ENCODE data around the gene STOM.

Gene STOM

GRCh38 chr9:121340676-121341392, 29.2 kb downstream of the STOM start:
- Histone ChIP-seq H2AFZ (ENCODE audit: low read depth, low read length) (no peak overlapping the region), H3K9me3 (ENCODE audit: insufficient read depth, low read length) (no peaks in the 10 kb centered on the region), H4K20me1 (ENCODE audit: insufficient read depth, low read length) (no peaks in the 10 kb centered on the region), H3K27me3 (ENCODE audit: low read depth, low read length) (no peaks in the 10 kb centered on the region), H3K9ac (ENCODE audit: low read length) (no peak overlapping the region), H3K4me2 (ENCODE audit: low read length) (no peak overlapping the region), H3K4me3 (ENCODE audit: low read length) (no peak overlapping the region), H3K27ac (ENCODE audit: low read length) (no peak overlapping the region), H3K79me2 (ENCODE audit: low read length) (no peaks in the 10 kb centered on the region), H3K36me3 (replicated peaks; ENCODE audit: low read depth, low read length) (no peaks in the 10 kb centered on the region), H3K4me1 (ENCODE audit: low read length) (peaks cover 6% of the 10 kb centered on the region)
- TF ChIP-seq CTCF (IDR thresholded peaks at IDR 0.05; ENCODE audit: low read depth, low read length) (no peak), EZH2phosphoT487 (IDR thresholded peaks at IDR 0.05; ENCODE audit: low read depth) (no peak)

GRCh38 chr9:121339437-121339836, 30.6 kb downstream of the STOM start:
- no peak overlapping the region for H3K9ac ChIP-seq (ENCODE audit: low read length)
- H2AFZ ChIP-seq (ENCODE audit: low read depth, low read length), result no peak overlapping the region
- no peak overlapping the region for H3K4me3 ChIP-seq (ENCODE audit: low read length)
- no peaks in the 10 kb centered on the region for H3K9me3 ChIP-seq (ENCODE audit: insufficient read depth, low read length)
- no peak for TF ChIP-seq EZH2phosphoT487 (IDR thresholded peaks at IDR 0.05; ENCODE audit: low read depth)
- no peak for TF ChIP-seq CTCF (IDR thresholded peaks at IDR 0.05; ENCODE audit: low read depth, low read length)
- H3K79me2 ChIP-seq (ENCODE audit: low read length), result no peaks in the 10 kb centered on the region
- H3K4me2 ChIP-seq (ENCODE audit: low read length), result no peak overlapping the region
- no peaks in the 10 kb centered on the region for H3K27me3 ChIP-seq (ENCODE audit: low read depth, low read length)
- H3K4me1 ChIP-seq (ENCODE audit: low read length), result no peaks in the 10 kb centered on the region
- H4K20me1 ChIP-seq (ENCODE audit: insufficient read depth, low read length), result no peaks in the 10 kb centered on the region
- H3K36me3 ChIP-seq (replicated peaks; ENCODE audit: low read depth, low read length), result no peaks in the 10 kb centered on the region
- no peak overlapping the region for H3K27ac ChIP-seq (ENCODE audit: low read length)

DNA sequence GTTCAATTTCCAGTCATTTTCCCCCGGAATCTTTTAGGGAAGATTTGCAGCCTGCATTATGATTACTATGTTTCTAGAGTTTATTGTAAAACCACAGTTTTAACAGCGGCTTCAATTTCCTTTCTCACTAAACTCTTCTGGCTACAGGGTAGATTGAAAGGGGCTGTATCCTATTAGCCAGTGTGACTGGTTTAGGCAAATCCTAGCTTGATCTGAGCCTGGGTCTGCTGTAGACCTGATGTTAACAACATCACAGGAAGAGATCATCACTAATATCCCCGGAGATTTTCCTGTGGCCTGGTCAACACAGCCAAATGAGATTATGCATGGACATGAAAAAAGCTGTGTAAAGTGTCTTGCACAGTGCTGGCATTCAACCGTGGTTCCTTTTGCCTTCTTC, 33.4 kb downstream of the STOM start:
- no peak overlapping the region for H2AFZ ChIP-seq (ENCODE audit: low read depth, low read length)
- H3K27me3 ChIP-seq (ENCODE audit: low read depth, low read length), result no peaks in the 10 kb centered on the region
- no peak overlapping the region for H3K4me2 ChIP-seq (ENCODE audit: low read length)
- H3K79me2 ChIP-seq (ENCODE audit: low read length), result no peaks in the 10 kb centered on the region
- H3K27ac ChIP-seq (ENCODE audit: low read length), result no peak overlapping the region
- no peaks in the 10 kb centered on the region for H3K36me3 ChIP-seq (replicated peaks; ENCODE audit: low read depth, low read length)
- no peaks in the 10 kb centered on the region for H4K20me1 ChIP-seq (ENCODE audit: insufficient read depth, low read length)
- H3K4me3 ChIP-seq (ENCODE audit: low read length), result no peak overlapping the region
- H3K4me1 ChIP-seq (ENCODE audit: low read length), result no peaks in the 10 kb centered on the region
- TF ChIP-seq EZH2phosphoT487 (IDR thresholded peaks at IDR 0.05; ENCODE audit: low read depth) (no peak), CTCF (IDR thresholded peaks at IDR 0.05; ENCODE audit: low read depth, low read length) (no peak)
- H3K9me3 ChIP-seq (ENCODE audit: insufficient read depth, low read length), result no peaks in the 10 kb centered on the region
- no peak overlapping the region for H3K9ac ChIP-seq (ENCODE audit: low read length)

DNA sequence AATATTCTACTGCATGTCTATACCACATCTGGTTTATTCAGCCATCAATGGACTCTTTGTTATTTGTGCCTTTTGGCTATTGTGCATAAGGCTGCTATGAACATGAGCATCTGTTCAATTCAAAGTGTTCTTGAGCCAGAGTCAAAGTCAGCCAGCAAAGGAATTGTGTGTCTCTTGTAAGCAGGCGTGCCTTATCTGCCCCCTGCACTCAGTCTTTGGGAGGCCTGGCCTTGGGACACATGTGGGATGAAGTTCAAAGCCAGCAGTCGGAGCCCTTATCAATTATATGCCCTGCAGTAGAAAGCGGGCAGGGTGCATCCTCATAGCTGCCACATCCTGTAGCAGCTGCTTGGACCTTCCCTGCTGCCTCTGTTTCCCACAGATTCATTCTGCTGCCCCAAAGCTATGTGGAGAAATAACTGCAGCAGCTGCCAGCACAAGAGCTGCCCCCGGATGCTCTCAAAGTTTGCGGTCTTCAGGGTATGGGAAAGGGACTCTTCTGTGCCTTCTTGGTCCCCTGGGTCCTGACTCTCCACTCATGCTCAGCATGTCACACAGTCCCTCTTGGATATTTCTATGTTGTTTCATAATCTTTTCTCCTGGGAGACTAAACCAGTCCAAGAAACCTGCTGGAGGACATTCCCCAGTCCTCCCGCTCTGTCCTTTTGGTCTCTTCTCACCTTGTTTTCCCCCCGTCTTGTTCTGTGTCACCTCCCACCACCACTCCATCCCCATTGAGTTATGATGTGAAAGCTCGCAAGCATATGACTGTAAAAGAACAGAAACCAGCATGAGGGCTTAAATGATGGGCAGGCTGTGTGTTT, 35.9 kb downstream of the STOM start:
- H3K9me3 ChIP-seq (ENCODE audit: insufficient read depth, low read length), result no peaks in the 10 kb centered on the region
- no peak overlapping the region for H3K4me3 ChIP-seq (ENCODE audit: low read length)

More for the DNA sequence above, 35.9 kb downstream of the STOM start:
- H3K9ac ChIP-seq (ENCODE audit: low read length), result no peak overlapping the region
- H3K4me1 ChIP-seq (ENCODE audit: low read length), result peaks cover 4% of the 10 kb centered on the region
- no peak overlapping the region for H2AFZ ChIP-seq (ENCODE audit: low read depth, low read length)
- no peaks in the 10 kb centered on the region for H4K20me1 ChIP-seq (ENCODE audit: insufficient read depth, low read length)
- H3K79me2 ChIP-seq (ENCODE audit: low read length), result no peaks in the 10 kb centered on the region
- no peak for TF ChIP-seq EZH2phosphoT487 (IDR thresholded peaks at IDR 0.05; ENCODE audit: low read depth)
- TF ChIP-seq CTCF (IDR thresholded peaks at IDR 0.05; ENCODE audit: low read depth, low read length), result no peak
- H3K27me3 ChIP-seq (ENCODE audit: low read depth, low read length), result no peaks in the 10 kb centered on the region
- H3K36me3 ChIP-seq (replicated peaks; ENCODE audit: low read depth, low read length), result no peaks in the 10 kb centered on the region
- H3K27ac ChIP-seq (ENCODE audit: low read length), result no peak overlapping the region
- no peak overlapping the region for H3K4me2 ChIP-seq (ENCODE audit: low read length)

Data from OCI-LY3 (cell line).